ENCODE data around the gene HPD. TPM values are rescaled to one million over a fixed set of nuclear protein-coding genes. Genes with fewer than 3 reads are reported as not detected.
"Not testable (repeated sequence)": the region's sequence is repeated elsewhere in the genome, so short reads cannot be mapped to it uniquely, and the experiment has no call there.

The HPD gene
- total RNA-seq, 6 experiments from 2014 or later, result 649 to 1,803 (median 1,080) TPM

- ATAC-seq, result peak in 3 of 4 donors; percentile 48 to 69 (median 53)
- Histone ChIP-seq H3K4me3 (no peak overlapping the region), H3K9me3 (no peaks in the 10 kb centered on the region), H3K27ac (peak overlapping the region in 1 of 3 donors; percentile 24), H3K4me1 (peaks cover 0 to 15% (median 5%) of the 10 kb centered on the region in 4 donors), H3K27me3 (no peaks in the 10 kb centered on the region), H3K36me3 (peaks cover 0 to 66% (median 36%) of the 10 kb centered on the region in 4 donors)
- no peak for TF ChIP-seq POLR2A (IDR thresholded peaks at IDR 0.05)
- TF ChIP-seq CTCF (IDR thresholded peaks at IDR 0.05), result no peak
- intact Hi-C loops (cut with DNase I), result loop anchor here in 1 of 2 donors (10.0 kb wide), 1 partner anchor 83 kb away; no protein-coding TSS in a partner anchor
- 42% methylated on average over 3 of the region's 5 CpGs for WGBS (ENCODE audit: insufficient coverage, low coverage, low lambda C conversion rate, missing lambda C conversion rate)
- no peak for DNase-seq
These were observed 39.6 kb upstream of the HPD start for GRCh38 chr12:121898287-121898686.

- ATAC-seq (peak; percentile 33 to 62 (median 55)), DNase-seq (no peak)
- peaks cover 0 to 19% (median 5%) of the 10 kb centered on the region in 4 donors for H3K4me1 ChIP-seq
- intact Hi-C loops (cut with DNase I), result loop anchor here in 1 of 2 donors (10.0 kb wide), 1 partner anchor 80 kb away; no protein-coding TSS in a partner anchor
- no peaks in the 10 kb centered on the region for H3K27me3 ChIP-seq
- TF ChIP-seq POLR2A (IDR thresholded peaks at IDR 0.05) (no peak), CTCF (IDR thresholded peaks at IDR 0.05) (peak in 3 of 4 donors; percentile 6 to 22 (median 14))
- H3K36me3 ChIP-seq, result peaks cover 0 to 34% (median 20%) of the 10 kb centered on the region in 4 donors
- no peak overlapping the region for H3K27ac ChIP-seq
- no peak overlapping the region for H3K4me3 ChIP-seq
- WGBS (ENCODE audit: insufficient coverage, low coverage, low lambda C conversion rate, missing lambda C conversion rate), result 22% methylated on average over 1 of the region's 7 CpGs
- no peaks in the 10 kb centered on the region for H3K9me3 ChIP-seq
These were observed 36.0 kb upstream of the HPD start for GRCh38 chr12:121894633-121895032.

GRCh38 chr12:121893961-121894460 is 35.4 kb upstream of the HPD start:
- WGBS (ENCODE audit: insufficient coverage, low coverage, low lambda C conversion rate, missing lambda C conversion rate), result 14% methylated on average over 1 of the region's 1 CpG
- peaks cover 0 to 28% (median 17%) of the 10 kb centered on the region in 4 donors for H3K36me3 ChIP-seq
- intact Hi-C loops (cut with DNase I), result loop anchor here in 1 of 2 donors (10.0 kb wide), 1 partner anchor 79 kb away; no protein-coding TSS in a partner anchor
- no peak overlapping the region for H3K4me3 ChIP-seq
- peak overlapping the region in 2 of 3 donors; percentile 15 to 44 for H3K27ac ChIP-seq
- peaks cover 0 to 25% (median 5%) of the 10 kb centered on the region in 4 donors for H3K4me1 ChIP-seq
- TF ChIP-seq CTCF (IDR thresholded peaks at IDR 0.05) (no peak), POLR2A (IDR thresholded peaks at IDR 0.05) (no peak)
- DNase-seq, result no peak
- H3K27me3 ChIP-seq, result no peaks in the 10 kb centered on the region
- ATAC-seq, result peak; percentile 67 to 80 (median 72)
- no peaks in the 10 kb centered on the region for H3K9me3 ChIP-seq

GRCh38 chr12:121892673-121893561 is 34.3 kb upstream of the HPD start:
- Histone ChIP-seq H3K4me1 (peaks cover 0 to 18% (median 5%) of the 10 kb centered on the region in 4 donors), H3K4me3 (no peak overlapping the region), H3K36me3 (peaks cover 0 to 26% (median 16%) of the 10 kb centered on the region in 4 donors), H3K27ac (no peak overlapping the region), H3K27me3 (no peaks in the 10 kb centered on the region), H3K9me3 (no peaks in the 10 kb centered on the region)
- 80% methylated on average over 8 of the region's 13 CpGs for WGBS (ENCODE audit: insufficient coverage, low coverage, low lambda C conversion rate, missing lambda C conversion rate)
- intact Hi-C loops (cut with DNase I), result loop anchor here in 1 of 2 donors (10.0 kb wide), 1 partner anchor 78 kb away; no protein-coding TSS in a partner anchor
- no peak for ATAC-seq
- DNase-seq, result no peak
- no peak for TF ChIP-seq POLR2A (IDR thresholded peaks at IDR 0.05)
- no peak for TF ChIP-seq CTCF (IDR thresholded peaks at IDR 0.05)

- Histone ChIP-seq H3K4me3 (peak overlapping the region; percentile 90 to 92 (median 91)), H3K4me1 (peaks cover 0 to 17% (median 5%) of the 10 kb centered on the region in 4 donors), H3K27ac (peak overlapping the region in 1 of 3 donors; percentile 91)
- H3K9me3 ChIP-seq, H3K27me3 ChIP-seq, ATAC-seq, DNase-seq, H3K36me3 ChIP-seq: not testable (repeated sequence)
- WGBS (ENCODE audit: insufficient coverage, low coverage, low lambda C conversion rate, missing lambda C conversion rate), result 27% methylated on average over 4 of the region's 6 CpGs
- intact Hi-C loops (cut with DNase I), result loop anchor here (5.0 to 10.0 kb wide), 3 partner anchors 47 to 85 kb away; partner anchors contain the start of gene SETD1B (in 1 of the 2)
These were observed 31.0 kb upstream of the HPD start for GRCh38 chr12:121889661-121890060.
